ENCODE measurements around the gene HOXA2.

The HOXA2 gene

DNA sequence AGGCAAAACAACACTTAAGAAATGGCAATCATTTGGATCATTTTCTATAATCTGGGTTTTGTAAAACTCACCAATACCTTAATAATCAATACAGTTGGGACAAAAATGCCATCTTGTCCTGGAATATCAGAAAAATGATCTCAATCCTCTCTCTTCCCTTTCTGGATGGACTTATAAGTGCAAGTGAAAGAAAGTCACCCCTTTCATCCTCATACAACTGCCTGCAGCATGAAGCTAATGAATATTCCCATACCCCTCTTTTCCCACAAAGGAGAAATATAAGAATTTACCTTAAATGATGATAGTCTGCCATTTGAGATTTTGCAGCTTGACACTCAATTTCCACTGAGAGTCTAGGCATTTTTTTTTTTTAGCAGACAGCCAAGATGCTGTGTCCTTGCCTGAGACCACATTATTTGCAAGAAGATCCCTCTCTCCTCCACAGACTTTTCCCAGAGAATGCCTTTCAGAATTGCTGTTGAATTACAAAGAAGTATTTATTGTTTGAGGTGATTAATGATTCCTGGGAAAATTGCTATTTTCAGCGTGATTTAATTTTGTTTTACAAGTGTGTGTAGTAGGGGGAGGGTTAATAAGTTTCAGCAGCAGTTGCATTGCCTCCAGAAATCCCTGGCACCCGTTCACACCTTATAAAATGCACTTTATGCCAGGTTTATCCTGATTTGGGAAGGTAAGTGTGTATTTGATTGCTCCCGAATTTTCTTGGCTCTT, 24.3 kb upstream of the HOXA2 start:
- DNase-seq (ENCODE audit: low read depth in 1 of 2, low spot score in 1 of 2), result no peak

DNA sequence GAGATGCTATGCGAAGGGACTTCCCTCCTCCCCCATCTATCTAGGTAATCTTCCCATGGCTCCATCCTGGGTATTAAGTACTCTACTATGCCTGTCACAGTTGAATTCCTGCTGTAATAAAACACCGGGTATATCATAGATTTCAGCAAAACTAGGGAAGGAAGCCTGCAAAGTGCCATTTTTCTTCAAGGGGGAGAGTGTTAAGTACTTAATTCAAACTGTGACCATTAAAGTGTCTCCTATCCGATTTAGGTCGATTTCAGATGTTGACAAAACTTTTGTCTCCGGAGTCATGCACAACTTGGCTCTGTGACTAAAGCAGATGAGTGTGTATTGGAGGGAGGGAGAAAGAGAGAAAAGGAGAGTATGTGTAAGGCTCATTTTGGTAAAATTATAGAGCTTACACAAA, 23.5 kb upstream of the HOXA2 start:
- no peak for DNase-seq (ENCODE audit: low read depth in 1 of 2, low spot score in 1 of 2)

DNA sequence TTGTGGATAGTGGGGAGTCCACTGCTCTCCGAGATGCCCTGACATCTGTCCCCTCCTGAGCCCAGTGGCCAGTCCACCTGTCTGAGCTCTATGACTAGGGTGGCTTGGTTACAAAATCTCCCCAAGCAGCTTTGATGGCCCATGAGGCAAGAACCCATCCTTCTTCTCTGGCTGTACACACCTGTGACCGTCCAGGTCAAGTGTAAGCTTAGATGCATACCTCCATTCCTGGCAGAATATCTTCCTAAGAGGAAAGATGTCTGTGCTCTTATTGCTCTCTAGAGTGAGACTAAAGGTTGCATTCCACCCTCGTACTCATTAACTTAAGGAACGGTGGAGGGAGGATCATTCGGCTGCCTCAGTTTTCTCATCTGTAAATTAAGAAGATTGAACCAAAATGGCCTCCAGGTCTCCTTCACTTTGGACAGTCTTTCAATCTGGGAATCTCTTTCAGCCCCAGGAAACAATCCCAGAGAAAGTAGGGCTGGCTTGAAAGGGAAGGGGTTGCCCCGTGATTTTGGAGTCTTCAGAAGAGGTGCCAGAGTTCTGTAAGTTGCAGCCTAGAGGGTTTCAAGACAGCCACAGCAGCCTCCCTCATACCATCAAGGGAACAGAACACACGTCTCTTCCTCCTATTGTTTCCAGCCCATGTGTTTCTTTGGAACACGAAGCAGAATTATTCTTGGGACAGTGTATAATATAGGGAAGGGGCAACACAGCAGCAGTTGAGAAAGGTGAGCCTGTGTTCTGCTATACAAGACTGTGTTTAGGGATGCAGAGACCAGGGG, 22.6 kb upstream of the HOXA2 start:
- DNase-seq (ENCODE audit: low read depth in 1 of 2, low spot score in 1 of 2), result no peak

DNA sequence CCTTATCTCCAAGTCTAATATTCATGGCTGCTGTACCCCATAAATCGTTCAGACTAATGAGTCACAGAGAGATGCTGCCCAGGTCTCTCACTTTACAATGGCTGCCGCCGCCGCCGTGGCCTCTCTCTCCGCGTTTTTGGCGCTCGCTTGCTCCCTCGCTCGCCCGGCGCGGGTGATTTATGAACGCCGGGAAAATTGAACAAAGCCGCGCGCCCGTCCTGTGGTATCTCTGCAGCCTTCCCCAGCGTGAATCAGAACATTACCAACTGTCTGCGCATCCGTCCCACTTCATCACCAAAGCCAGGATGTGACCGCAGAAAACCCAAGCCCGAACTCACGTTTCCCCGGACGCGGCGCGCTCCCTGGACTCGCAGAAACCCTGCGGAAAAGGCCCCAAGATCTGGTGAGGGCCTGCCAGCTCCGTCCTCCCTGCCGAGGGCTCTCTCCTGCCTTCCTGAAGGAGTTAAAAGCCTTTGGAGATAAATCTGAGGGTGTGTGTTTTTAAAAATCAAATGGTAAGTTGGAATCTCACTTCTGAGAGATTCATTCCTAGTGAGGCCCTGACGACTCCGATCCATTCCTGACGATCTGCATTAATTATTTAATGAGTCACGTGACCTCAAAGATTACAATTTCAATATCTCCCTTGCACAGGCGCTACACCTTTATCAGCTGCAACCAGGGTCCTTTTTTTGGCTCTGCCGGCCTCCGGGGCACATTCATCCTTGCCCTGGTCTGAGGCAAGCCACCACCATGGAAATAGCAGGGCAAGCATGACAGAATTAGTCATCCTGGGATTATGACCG, 21.8 kb upstream of the HOXA2 start:
- no peak for DNase-seq (ENCODE audit: low read depth in 1 of 2, low spot score in 1 of 2)

DNA sequence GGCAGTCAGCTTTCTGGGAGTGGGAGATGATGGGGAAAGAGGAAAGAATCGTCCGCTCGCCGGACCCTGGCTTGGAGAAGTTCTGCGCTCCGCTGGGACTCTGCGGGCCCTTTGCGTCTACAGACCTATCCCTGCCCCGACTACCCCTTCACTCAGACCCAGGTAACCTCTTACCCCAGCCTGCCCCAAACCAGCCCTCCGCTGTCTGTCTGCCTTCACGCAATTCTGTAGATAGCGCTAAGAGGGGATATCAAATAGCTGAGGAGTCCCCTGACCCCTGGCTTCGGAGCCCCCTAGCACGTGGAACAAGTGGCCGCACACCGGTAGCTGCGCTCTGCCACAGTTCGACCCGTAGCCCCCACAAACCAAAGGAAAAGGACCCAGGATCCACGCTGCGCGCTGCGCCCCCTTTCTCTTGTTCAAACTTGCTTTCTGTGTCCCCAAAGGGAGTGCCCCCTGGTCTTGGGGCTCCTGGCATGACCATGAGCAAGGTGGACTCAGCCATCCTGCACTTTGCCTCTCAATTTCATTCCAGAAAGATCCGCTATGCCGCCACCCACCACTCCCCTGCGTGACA, 21.1 kb upstream of the HOXA2 start:
- DNase-seq (ENCODE audit: low read depth in 1 of 2, low spot score in 1 of 2), result no peak

DNA sequence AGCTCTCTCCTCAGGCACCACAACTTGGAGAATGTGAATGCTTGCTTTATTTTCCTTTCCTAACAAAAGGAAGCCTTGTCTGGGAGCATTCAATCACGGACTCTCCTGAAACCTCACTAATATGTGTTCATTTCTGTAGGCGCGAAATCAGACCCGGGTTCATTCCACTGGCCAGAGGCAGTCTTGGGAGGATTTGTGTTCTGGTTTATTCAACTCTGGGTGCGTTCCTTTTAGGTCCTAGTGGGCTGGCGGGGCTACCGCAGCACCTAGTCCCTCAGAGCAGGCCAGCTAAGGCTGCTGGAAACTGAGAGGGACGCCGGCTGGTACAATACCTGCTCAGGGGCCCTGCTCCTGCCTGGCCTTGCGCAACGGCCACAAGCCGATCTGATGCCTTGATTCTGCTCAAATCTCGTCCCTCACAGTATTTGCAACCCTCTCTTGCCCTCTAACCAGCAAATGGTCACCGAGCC, 20.6 kb upstream of the HOXA2 start:
- no peak for DNase-seq (ENCODE audit: low read depth in 1 of 2, low spot score in 1 of 2)

DNA sequence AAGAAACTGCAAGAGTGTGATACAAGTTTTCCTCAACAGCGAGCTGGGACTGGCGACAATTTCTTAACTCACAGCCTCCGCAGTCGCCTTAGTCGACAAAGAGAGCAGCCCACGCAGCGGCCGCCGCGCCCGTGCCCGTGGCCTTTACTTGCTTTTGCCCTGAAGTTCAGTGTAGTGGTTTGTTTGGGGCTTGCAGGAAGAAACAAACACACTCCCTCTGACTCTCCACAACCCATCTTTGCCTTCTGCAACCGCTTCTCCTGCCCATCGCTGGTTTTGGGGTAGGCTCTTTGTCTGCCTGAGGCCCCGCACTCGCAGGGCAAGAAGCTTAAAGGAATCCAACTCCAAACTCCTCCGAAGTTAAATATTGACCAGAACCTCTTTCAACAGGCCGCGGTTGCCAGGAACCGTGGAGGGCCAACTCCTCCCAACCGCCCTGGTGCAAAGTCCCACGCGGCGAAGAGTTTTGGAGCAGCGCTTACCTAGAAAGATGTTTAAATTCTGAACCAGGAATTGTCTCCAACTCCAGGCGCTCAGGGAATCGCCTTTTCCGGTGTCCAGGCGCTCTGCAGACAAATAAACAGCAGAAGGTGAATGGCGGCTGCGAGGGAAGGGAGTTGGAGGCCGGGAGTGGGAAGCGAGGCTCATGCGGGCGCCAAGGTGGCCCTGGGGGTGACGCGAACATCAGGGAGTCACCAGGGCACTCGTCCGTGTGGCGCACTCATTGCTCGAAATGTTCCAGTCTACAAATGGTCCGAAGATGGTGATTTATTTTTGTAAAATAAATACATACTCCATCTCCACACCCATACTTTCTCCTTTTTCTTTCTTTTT, 19.8 kb upstream of the HOXA2 start:
- no peak for DNase-seq (ENCODE audit: low read depth in 1 of 2, low spot score in 1 of 2)

DNA sequence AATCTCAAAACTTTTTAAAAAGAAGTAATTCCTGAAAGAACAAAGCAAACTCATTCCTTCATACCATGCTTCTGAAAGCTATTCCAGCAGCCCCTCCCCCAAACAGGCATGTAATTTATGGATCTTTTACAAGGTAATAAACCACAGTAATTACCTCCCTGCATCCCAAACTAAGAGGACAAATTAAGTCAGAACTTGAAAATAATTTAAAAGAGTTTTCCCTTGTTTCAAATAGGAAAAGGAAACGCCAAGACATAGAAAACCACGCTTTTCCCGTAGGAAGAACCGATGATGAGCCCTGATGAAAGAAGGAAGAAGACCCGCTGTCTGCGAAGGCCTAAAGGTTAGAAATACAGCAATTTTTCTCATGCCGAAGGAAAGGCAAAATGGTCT, 19.2 kb upstream of the HOXA2 start:
- DNase-seq (ENCODE audit: low read depth in 1 of 2, low spot score in 1 of 2), result no peak

DNA sequence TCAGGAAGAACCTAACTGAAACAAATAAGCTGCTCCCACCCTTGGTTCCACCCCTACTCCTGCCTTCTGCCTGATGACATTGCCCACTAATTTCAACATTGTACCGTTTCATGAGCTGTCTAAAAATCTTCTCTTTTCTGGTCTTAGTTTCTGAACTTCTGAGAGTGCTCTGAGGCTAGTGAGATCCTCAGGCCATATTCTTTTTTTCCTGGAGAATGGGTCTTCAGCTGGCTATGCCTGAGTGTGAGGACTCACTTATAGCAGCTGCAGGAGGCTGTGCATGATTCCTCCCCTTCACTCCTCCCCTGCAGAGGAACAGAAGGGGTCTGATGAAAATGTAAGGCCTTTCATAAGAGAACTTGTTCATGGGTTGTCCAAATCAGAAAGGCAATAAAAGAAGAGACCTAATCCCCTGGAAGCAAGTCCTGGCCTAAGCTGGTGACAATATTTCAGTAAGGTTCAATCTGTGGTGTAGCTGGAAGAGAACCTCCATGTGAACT, 17.0 kb upstream of the HOXA2 start:
- DNase-seq (ENCODE audit: low read depth in 1 of 2, low spot score in 1 of 2), result no peak

DNA sequence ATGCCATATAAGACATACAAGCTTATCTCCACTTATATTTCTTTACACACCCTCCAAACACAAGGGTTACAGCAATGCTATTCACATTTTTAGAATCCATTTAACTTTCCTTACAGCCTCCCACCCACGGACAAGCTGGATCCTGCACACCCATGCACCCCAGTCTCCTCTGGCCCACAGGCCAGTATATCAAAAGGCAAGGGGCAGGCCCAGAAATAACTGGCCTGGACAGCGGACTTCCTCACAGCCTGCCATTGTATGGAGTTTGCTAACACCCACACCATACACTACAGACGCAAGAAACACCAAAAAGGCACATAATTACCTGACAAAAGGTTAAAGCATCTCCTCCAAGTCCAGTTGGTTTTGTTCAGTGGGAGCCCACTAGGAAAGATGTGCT, 16.1 kb upstream of the HOXA2 start:
- DNase-seq (ENCODE audit: low read depth in 1 of 2, low spot score in 1 of 2), result no peak

DNA sequence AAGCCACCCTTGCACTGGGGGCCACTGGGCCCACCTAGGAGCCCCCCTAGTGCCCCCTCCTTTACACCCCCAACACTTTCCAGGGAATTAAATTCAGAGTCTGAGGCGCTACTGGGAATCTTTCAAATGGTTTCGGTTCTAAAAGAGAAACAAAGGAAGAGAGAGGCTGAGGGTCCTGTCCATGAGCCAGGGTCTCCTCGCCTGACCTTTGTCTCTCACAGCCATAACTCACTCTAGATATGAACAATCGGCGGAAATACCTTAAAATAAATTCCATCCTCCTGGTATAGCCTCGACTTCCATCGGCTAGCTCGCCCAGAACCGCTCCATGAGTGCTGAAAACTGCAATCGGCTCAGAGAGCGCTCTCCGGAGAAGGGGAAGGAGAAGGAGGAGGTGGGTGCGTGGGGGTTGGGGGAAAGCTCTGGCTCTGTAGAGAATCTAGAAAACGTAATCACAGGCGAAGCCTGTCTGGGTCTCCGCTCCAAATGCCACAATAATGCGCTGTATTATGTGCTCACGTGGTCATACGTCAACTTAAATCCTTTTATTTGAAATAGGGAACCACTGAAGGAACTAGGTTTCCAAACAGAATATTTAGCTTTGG, 15.5 kb upstream of the HOXA2 start:
- DNase-seq (ENCODE audit: low read depth in 1 of 2, low spot score in 1 of 2), result no peak

DNA sequence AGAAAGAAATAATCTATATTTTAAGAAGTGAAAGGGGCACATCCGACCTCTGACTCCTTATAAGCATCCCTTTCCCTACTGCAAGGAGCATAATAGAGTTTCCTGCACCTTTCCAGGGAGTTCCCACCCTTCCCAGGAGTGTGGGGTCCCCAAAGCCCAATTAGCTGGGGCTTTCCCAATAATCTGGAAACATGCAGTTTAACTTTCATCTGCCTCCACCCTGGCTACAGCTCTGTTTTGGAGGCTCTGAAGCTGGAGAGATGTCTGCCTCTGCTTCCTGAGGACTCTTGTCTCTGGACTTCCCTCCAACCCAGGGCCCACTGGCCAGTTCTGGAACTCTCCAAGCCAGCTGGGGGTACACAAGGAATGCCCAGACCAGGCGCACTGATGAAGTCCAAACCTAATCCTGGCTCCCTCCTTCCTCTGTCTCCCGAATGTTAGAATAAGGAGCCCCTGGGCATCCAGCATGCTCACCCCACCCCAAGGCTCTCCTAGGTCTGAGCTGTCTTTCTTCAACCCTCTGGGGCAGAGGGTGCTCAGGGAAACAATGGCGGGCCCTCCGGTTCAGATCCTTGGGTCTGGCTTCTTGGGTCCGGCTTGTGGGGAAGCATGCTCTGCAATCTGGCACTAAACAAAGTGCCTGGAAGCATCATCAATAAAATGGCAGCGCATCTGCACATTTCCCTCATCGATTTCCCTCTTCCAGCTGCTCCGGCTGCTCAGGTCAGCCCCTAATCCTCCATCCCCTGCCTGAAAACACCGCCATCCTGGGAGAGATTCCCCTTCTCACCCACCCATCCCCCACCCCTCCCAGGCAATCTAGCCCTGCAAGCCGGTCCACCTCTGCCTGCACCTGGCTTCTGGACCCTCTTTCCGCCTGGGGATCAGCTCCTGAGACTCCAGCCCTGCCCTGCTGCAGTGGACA, 14.7 kb upstream of the HOXA2 start:
- no peak for DNase-seq (ENCODE audit: low read depth in 1 of 2, low spot score in 1 of 2)

DNA sequence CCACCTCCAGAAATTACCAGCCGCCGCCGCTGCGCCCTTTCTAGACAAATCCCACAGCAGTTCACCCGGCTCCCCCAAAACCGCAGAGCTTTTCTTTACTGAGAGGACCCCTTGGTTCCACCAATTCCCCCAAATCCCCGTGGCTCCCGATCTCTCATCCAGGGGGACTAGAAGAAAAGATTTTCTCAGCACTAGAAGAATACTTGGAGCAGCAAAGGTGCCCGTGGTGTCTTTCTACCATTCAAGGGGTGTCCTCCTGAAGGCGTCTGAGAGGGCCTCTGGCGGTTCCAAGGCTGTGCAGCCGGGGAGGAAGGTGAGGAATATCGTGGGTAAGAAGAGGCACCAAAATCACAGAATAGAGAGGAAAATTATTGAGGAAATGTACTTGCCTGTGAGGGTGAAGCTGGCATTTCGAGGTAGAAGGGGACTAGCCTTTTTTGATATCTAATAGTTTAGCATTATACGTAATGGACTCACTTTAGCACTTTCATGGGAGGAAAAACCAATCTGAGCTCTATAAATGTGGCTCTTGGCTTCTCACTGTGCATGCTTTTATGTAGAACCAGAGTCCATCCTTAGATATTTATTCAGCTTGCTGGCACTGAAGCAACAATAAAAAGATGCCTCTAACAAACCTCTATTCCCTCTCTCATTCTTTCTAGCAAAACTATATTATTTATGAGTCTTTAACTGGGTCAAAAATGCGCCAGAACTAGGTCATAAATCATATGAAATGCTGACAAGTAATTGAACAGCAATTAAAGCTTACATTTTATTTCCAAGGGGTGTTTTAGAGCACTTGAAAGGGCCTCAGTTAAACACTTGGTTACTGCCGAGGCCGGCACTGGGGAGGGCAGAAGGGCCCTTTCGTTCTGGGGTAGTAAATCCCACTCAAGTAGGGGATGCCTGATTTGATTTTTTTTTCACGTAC, 13.8 kb upstream of the HOXA2 start:
- no peak for DNase-seq (ENCODE audit: low read depth in 1 of 2, low spot score in 1 of 2)

DNA sequence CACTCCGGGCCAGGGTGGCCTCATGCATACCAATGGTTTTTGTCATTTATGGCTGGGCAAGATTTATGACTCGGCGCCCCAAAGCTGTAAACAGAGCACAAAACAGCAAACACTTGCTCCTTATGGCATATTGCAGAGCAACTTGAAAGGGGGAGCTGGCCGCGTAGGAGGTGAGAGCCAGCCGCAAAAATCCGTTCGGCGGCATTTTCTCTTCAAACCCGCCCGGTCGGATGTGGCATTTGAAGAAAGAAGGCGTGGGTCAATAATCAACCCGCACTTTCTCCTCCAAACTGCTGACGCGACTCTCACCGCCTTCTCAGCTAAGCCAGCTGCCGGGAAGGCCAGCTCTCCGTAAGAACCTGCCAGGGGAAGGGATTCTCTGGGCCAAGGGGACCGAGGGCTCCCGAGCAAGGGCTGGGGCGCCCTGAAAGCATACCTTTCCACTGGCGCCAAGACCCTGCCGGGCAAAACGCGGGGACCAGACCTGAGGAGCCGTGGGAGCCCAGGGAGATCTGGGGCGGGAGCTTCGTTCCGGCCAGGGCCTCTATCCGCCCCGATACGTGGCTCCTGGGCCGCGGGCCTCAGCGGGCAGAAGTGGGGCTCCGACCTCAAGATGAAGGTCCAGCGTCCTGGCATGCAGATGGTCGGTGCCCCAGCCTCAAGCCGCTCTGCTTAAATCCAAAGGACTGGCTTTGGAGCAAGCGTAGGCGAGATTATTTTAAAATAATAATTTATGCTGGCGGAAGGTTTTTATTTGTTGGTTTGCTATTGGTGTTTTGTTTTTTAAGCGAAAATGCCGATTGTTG, 12.9 kb upstream of the HOXA2 start:
- DNase-seq (ENCODE audit: low read depth in 1 of 2, low spot score in 1 of 2), result no peak

DNA sequence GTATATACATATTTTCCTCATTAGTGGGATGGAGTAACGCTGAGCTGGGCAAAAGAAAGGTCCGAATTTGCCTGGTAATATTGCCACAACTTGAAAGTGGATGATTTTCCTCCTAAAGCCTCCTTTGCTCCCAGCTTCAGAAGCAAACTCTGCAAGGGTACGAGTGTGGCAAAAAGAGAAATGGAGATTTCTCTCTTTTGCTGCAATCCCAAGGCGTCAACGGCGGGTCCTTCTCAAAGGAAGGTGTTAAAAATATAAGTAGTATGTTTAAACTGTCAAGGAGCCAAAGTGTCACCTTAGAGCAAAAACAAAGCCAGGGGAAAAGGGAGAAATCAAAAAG, 12.4 kb upstream of the HOXA2 start:
- DNase-seq (ENCODE audit: low read depth in 1 of 2, low spot score in 1 of 2), result no peak

DNA sequence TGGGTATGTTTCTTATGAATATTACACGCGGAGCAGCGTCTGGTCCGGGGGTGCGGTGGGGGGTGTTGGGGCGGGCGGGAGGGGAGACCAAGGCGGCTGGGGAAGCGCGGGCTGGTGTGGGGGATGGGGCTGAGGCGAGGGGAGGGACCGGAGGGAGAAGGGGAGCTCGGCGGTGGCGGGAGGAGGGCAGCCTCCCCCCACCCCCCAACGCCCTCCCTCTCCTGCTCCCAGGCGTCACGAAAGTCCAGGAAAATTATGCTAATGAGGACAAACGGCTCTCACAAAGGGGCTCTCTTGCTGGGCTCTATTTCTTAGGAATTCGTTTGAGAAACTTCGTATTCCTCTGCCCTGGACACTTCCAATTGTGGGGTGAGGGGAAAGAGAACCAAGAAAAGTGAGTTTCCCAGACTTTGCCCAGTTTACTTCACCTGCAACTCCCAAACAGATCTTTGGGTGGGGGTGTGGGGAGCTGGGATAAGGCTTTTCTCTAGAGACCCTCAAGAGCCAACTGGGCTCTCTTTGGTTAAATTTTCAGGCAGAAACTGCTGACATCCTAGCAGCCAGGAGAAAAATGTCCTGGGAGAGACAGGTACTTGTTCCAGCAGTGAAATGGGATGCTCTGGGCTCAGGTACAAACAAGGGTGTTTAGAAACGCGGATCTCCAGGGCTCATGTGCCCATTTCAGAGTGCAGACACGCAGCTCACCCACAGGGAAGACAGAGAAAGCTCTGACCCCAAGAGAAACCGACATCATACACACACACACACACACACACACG, 11.7 kb upstream of the HOXA2 start:
- DNase-seq (ENCODE audit: low read depth in 1 of 2, low spot score in 1 of 2), result no peak

Measured in stimulated activated CD4-positive, alpha-beta T cell treated with anti-CD3 and anti-CD28 coated beads, Interleukin-15, amount 100 ng/mL, for 1 hour (primary cell).